ENCODE data around the gene F2RL2.

Gene F2RL2

DNA sequence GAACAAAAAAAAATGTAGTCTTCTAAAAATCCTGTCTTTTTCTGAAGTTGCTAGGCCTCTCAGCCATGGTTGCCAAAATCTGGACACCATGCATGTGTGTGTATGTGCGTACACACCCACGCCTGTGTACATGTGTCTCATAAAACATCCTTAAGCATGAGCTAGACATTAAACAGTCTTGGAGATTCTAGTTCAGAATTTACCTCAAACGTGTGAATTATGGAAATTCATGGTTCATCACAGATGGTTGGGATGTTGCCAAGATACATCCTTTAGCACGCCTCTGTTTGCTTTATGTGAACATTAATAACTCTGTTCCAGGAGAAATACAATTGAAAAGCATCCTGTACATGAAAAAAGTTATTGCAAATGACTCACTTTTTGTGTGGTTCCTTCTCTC lies 53.0 kb downstream of the F2RL2 start:
- TF ChIP-seq WT1 (tag by site-specific recombination; IDR thresholded peaks at IDR 0.05) (no peak), ZNF140 (tag by site-specific recombination; IDR thresholded peaks at IDR 0.05) (no peak)
- ChIA-PET CTCF (interaction anchor here (0.7 kb wide), 2 partner anchors 44 to 164 kb away, joined by 3 read pairs; no protein-coding TSS in a partner anchor), POLR2A (no interaction called here)
- no peaks in the 10 kb centered on the region for H3K9me3 ChIP-seq (ENCODE audit: control insufficient read depth, insufficient read depth, low read depth, low read length)
- no peaks in the 10 kb centered on the region for H3K4me1 ChIP-seq (ENCODE audit: control insufficient read depth, insufficient read depth, low read length)
- no peaks in the 10 kb centered on the region for H3K36me3 ChIP-seq (ENCODE audit: control insufficient read depth in 2 of 2, insufficient read depth in 1 of 2, low read length in 2 of 2)
- no peak overlapping the region for H3K27ac ChIP-seq (ENCODE audit: extremely low read depth, low read depth, low read length)
- H3K4me3 ChIP-seq (ENCODE audit: low read depth, low read length), result no peak overlapping the region
